Upper lobe of right lung (tissue), 1 donor: ENCODE measurements around the gene MXD3. TPM values are rescaled to one million over a fixed set of nuclear protein-coding genes. Genes with fewer than 3 reads are reported as not detected.
"Not testable (repeated sequence)": the region's sequence is repeated elsewhere in the genome, so short reads cannot be mapped to it uniquely, and the experiment has no call there.

Experiments used
- ATAC-seq: fragments of 200-7000 bp; cut with Tn5 transposase; one replicate; pipeline ENCODE4 v1.9.1; 2020; ENCODE audit warnings: mild to moderate bottlenecking, moderate library complexity
- DNase-seq: peaks from one replicate; pipeline ENCODE4 v3.0.0-alpha.2; 2020
- H3K27ac ChIP-seq: fragments of 200-600 bp; one replicate; pipeline ENCODE4 v1.8.0; 2022
- H3K27me3 ChIP-seq: fragments of 200-600 bp; one replicate; pipeline ENCODE4 v1.8.0; 2022; ENCODE audit warnings: mild to moderate bottlenecking
- H3K36me3 ChIP-seq: fragments of 200-600 bp; one replicate; pipeline ENCODE4 v1.8.0; 2022
- H3K4me1 ChIP-seq: fragments of 200-600 bp; one replicate; pipeline ENCODE4 v1.8.0; 2022
- H3K4me3 ChIP-seq: fragments of 200-600 bp; one replicate; pipeline ENCODE4 v1.8.0; 2022; ENCODE audit warnings: mild to moderate bottlenecking
- H3K9me3 ChIP-seq: fragments of 200-600 bp; one replicate; pipeline ENCODE4 v1.8.0; 2022
- CTCF ChIP-seq: fragments of 200-600 bp; IDR thresholded peaks from one replicate; pipeline ENCODE4 v1.8.0; 2022; ENCODE audit warnings: antibody characterized with exemption
- intact Hi-C: fragments of 100-400 bp; cut with DNase I; formaldehyde crosslinking; loops from one replicate; pipeline ENCODE4 v1.11.0; 2022
- total RNA-seq: library from RNA; stranded (reverse); fragmentation: NEBNext Ultra II Directional; extraction: Animal tissue kit (Norgen Biotek cat#: 25700); gene quantifications from one replicate; pipeline ENCODE4 v1.2.1, GENCODE V29; 2021
- donor health status: DM: no; HTN: yes; CAD: no; lungs with severe emphysema.

The MXD3 gene
- total RNA-seq, 1 donor from 2014 or later, result 10.1 TPM

DNA sequence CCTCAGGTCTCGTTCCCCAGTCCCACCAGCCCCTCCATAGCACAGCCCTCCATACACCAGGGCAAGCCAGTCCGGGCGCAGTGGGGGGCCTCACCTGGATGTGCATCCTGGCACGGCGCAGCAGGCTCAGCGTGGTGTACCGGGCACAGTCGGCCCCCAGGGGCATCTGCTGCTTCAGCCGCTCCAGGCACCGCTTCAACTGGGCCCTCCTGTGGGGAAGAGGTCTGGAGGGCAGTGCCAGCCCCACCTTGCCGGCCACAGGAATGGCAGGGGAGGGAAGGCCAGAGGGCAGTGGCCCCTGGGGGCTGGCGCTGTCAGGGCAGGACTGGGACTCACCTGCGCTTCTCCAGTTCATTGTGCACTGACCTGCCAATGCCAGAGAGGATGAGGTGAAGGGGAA is 1.4 kb downstream of the MXD3 start:
- Histone ChIP-seq H3K4me3 (no peak overlapping the region), H3K27me3 (no peaks in the 10 kb centered on the region), H3K36me3 (peaks cover 21% of the 10 kb centered on the region), H3K4me1 (peaks cover 42% of the 10 kb centered on the region), H3K9me3 (no peaks in the 10 kb centered on the region), H3K27ac (no peak overlapping the region)
- ATAC-seq (no peak), DNase-seq (no peak)
- intact Hi-C loops, result no loop called here
- no peak for TF ChIP-seq CTCF

DNA sequence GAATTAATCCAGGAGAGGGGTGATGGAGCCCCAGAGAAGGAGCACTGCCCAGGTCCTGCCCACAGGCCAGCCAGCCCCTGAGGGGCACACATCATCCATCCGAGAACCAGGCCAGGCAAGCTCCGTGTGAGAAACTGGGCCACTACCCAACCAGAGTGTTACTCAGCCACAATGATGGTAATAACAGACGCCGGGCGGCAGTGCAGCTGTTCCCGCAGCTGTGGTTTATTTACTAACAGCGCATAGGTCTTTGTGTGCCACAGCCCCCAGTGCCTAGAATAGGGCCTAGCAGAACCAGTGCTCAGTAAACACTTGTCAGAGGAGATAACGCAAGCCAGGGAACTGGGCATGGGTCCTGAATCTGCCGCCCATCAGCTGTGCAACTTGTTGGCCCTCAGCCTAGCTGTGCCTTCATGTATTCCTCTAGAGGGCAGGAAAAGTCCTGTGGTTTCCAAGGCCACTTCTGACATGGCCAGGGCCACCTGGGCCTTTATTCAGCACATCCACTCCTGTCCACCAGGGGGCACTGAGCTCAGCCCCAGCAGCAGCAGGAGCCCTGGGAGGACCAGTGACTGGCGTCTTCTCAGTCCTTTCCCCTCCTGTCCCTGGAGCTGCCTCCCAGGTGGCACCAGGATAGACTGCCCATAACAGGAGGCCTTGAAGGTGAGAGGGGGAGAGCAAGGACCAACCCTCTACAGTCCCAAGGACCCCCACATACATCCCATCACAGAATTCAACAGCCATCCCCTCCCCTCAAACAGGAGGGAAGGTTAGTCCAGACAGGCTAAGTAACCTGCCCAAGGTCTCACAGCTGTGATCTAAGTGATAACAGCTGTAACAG is 2.1 kb downstream of the MXD3 start:
- no peaks in the 10 kb centered on the region for H3K27me3 ChIP-seq
- no peak overlapping the region for H3K4me3 ChIP-seq
- ATAC-seq (peak; percentile 50), DNase-seq (peak; percentile 79)
- no peaks in the 10 kb centered on the region for H3K9me3 ChIP-seq
- H3K36me3 ChIP-seq, result peaks cover 27% of the 10 kb centered on the region
- intact Hi-C loops, result no loop called here
- no peak overlapping the region for H3K27ac ChIP-seq
- H3K4me1 ChIP-seq, result peaks cover 49% of the 10 kb centered on the region
- peak; percentile 83 for TF ChIP-seq CTCF

- ATAC-seq (no peak), DNase-seq (no peak)
- no peak for TF ChIP-seq CTCF
- H3K4me1 ChIP-seq, result peaks cover 52% of the 10 kb centered on the region
- H3K9me3 ChIP-seq, result no peaks in the 10 kb centered on the region
- H3K27me3 ChIP-seq, result no peaks in the 10 kb centered on the region
- H3K36me3 ChIP-seq, result peaks cover 27% of the 10 kb centered on the region
- H3K27ac ChIP-seq, result no peak overlapping the region
- H3K4me3 ChIP-seq, result no peak overlapping the region
- intact Hi-C loops, result no loop called here
Measured at GRCh38 chr5:177308740-177309139, 3.0 kb downstream of the MXD3 start.

GRCh38 chr5:177307544-177308363 is 3.9 kb downstream of the MXD3 start:
- Histone ChIP-seq H3K27me3 (no peaks in the 10 kb centered on the region), H3K9me3 (no peaks in the 10 kb centered on the region), H3K27ac (peak overlapping the region; percentile 60), H3K36me3 (peaks cover 27% of the 10 kb centered on the region), H3K4me3 (no peak overlapping the region), H3K4me1 (peaks cover 51% of the 10 kb centered on the region)
- DNase-seq (no peak), ATAC-seq (no peak)
- intact Hi-C loops, result no loop called here
- no peak for TF ChIP-seq CTCF

- intact Hi-C loops, result no loop called here
- ATAC-seq (peak; percentile 30), DNase-seq (no peak)
- H3K27me3 ChIP-seq, result no peaks in the 10 kb centered on the region
- H3K9me3 ChIP-seq, result no peaks in the 10 kb centered on the region
- H3K4me1 ChIP-seq, result peaks cover 54% of the 10 kb centered on the region
- no peak overlapping the region for H3K4me3 ChIP-seq
- H3K36me3 ChIP-seq, result peaks cover 27% of the 10 kb centered on the region
- no peak for TF ChIP-seq CTCF
- peak overlapping the region; percentile 60 for H3K27ac ChIP-seq
Measured at GRCh38 chr5:177306674-177307543, 4.8 kb downstream of the MXD3 start.

GRCh38 chr5:177306103-177306640 is 5.5 kb downstream of the MXD3 start:
- H3K27ac ChIP-seq, ATAC-seq, intact Hi-C loops, DNase-seq, H3K4me3 ChIP-seq, H3K27me3 ChIP-seq, H3K9me3 ChIP-seq: not testable (repeated sequence)
- peaks cover 57% of the 10 kb centered on the region for H3K4me1 ChIP-seq
- peaks cover 27% of the 10 kb centered on the region for H3K36me3 ChIP-seq
